Activated T-cell treated with anti-CD3 and anti-CD28 coated beads, Interleukin-2, amount 50 U/mL, for 48 hours (primary cell): ENCODE results near the gene SYT1.

Experiments
- DNase-seq, 2 experiments: peaks; one replicate each; pipeline ENCODE4 v3.0.0-alpha.2; 2020

The SYT1 gene

DNA sequence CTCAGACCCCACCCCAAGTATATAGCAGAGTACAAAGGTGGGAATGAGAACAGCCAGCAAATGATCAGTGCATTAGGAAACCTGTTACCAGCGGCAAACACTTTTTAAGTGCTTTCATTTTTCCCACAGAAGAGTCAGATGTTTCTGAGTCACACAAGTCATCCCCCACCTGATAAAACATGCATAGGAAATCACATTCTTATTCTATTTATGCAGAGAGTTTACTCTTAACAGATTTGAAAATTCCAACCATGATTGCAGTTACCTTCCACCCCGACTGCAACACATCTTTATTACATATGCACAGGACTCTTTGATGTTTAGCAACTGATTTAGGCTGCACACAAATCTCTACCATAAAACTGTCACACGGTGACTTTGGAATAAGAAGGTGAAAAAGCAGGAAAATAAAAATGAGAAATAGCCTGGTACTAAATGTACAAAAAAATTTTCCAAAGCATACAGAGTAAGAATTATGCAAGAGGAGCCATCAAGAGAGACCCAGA, 589.8 kb downstream of the SYT1 start:
- DNase-seq = no peak

DNA sequence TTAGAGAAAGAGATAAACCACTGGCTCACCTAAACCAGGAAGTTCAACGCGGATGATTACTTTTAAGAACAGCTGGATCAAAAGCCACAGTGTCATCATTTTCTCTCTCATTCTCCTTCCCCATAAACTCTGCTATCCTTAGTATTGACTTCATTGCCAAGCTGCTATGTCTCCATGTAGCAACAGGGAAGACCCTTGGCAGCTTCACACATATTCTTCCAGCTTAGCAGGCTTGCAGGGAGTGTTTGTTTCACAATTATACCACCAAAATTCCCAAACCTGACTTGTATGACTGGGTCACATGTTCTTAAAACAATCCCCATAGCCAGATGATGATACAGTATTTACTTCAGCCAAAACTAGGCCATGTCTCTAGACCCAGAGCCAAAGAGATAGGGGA, 590.7 kb downstream of the SYT1 start:
- no peak for DNase-seq

GRCh38 chr12:79482323-79482722, 617.7 kb downstream of the SYT1 start:
- DNase-seq = no peak

GRCh38 chr12:79482921-79483320, 618.3 kb downstream of the SYT1 start:
- DNase-seq = no peak

DNA sequence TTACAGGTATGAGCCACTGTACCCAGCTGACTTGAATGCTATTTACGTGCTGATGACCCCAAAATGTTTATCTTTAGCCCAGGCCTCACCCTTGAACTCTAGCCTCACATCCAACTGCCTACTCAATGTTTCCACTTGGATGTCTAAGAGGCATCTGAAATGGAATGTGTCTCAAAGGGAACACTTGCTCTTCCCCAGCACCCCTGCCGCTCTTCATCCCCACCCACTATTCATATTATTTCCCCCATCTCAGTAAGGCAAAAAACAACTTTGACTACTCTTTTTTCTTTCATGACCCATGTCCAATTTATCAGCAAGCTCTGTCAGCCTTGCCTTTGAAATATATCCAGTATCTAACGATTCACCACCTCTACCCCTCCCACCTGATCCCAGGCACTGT, 621.6 kb downstream of the SYT1 start:
- no peak for DNase-seq

GRCh38 chr12:79487386-79488110, 623.0 kb downstream of the SYT1 start:
- DNase-seq = no peak
